ENCODE measurements around the gene PRODH.

PRODH gene, protein sequence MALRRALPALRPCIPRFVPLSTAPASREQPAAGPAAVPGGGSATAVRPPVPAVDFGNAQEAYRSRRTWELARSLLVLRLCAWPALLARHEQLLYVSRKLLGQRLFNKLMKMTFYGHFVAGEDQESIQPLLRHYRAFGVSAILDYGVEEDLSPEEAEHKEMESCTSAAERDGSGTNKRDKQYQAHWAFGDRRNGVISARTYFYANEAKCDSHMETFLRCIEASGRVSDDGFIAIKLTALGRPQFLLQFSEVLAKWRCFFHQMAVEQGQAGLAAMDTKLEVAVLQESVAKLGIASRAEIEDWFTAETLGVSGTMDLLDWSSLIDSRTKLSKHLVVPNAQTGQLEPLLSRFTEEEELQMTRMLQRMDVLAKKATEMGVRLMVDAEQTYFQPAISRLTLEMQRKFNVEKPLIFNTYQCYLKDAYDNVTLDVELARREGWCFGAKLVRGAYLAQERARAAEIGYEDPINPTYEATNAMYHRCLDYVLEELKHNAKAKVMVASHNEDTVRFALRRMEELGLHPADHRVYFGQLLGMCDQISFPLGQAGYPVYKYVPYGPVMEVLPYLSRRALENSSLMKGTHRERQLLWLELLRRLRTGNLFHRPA
- total RNA-seq: 0 reads per million in 9 experiments

DNA sequence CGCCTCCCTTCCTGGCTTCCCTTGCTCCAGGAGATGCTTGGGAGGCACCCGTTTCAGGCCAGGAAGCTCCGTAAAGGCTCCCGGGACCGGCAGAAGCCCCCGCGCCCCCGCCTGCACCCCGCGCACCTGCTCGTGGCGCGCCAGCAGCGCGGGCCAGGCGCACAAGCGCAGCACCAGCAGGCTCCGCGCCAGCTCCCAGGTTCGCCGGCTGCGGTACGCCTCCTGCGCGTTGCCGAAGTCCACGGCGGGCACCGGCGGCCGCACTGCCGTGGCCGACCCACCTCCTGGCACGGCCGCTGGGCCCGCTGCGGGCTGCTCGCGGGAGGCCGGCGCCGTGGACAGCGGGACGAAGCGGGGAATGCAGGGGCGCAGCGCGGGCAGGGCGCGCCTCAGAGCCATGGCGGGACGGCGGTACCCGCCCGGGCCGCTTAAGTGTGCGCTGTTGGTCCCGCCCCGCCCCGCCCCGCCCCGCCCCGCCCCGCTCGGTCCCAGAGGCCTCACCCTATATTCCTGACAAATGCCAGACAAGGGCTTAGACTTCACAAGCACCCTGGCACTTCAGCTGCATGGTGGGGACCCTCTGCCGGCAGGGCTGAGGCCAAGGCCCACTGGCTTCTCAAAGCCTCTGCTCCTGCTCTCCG, at the start of gene PRODH:
Gene PRODH (minus strand): TSS at position 405 of the 641 bp plus-strand sequence. CDS start 6 bp downstream, at position 399.
- Mint-ChIP-seq H3K36me3 (ENCODE audit: insufficient read depth) (no peaks in the 10 kb centered on the region), H3K4me3 (no peak within 1 kb of the TSS), H3K27ac (no peak within 1 kb of the TSS), H3K9me3 (no peaks in the 10 kb centered on the region), H3K27me3 (no peaks in the 10 kb centered on the region), H3K4me1 (ENCODE audit: low read depth in 2 of 2) (no peaks in the 10 kb centered on the region)
- DNase-seq: no peak
- ATAC-seq (replicated peaks): no peak

DNA sequence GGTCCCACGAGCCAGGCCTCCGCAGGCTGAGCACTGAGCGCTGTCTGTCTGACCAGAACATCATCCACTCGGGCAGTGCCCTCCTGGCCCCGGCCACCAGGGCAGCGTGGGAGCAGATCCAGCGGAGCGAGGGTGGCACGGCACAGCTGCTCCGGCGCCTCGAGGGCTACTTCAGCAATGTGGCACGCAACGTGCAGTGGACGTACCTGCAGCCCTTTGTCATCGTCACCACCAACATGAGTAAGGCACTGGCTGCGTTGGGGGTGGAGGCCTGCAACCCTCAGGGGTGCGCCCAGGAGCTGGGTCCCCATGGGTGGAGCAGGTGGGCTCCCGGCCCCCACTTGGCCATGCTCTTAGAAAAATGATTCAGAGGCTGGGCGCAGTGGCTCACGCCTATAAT, 49.7 kb upstream of the PRODH start:
- DNase-seq: no peak
- H3K27me3 Mint-ChIP-seq: peaks cover 17 to 21% of the 10 kb centered on the region in 2 donors
- no peaks in the 10 kb centered on the region for H3K9me3 Mint-ChIP-seq
- H3K4me1 Mint-ChIP-seq (ENCODE audit: low read depth in 2 of 2): no peaks in the 10 kb centered on the region
- no peak overlapping the region for H3K4me3 Mint-ChIP-seq
- H3K36me3 Mint-ChIP-seq (ENCODE audit: insufficient read depth): no peaks in the 10 kb centered on the region
- H3K27ac Mint-ChIP-seq: no peak overlapping the region
- ATAC-seq (replicated peaks): no peak

DNA sequence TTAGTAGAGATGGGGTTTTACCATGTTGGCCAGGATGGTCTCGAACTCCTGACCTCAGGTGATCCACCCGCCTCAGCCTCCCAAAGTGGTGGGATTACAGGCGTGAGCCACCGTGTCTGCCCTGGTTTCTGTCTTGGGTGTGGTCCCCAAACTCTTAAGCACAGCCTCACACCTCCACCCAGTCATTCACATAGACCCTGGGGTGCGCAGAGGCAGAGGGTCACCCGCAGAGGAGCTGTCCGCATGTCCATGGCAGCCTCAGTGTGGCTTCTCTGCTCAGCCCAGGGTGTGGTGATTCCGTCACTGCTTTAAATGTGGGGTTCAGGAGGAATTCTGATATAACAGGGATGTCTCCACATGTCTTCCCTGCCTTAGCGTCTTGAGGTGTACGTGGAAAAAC, 48.5 kb upstream of the PRODH start:
- Mint-ChIP-seq H3K4me3 (no peak overlapping the region), H3K36me3 (ENCODE audit: insufficient read depth) (no peaks in the 10 kb centered on the region), H3K9me3 (no peaks in the 10 kb centered on the region), H3K27ac (no peak overlapping the region), H3K27me3 (peaks cover 5 to 10% of the 10 kb centered on the region in 2 donors), H3K4me1 (ENCODE audit: low read depth in 2 of 2) (no peaks in the 10 kb centered on the region)
- ATAC-seq (replicated peaks): no peak
- DNase-seq: no peak

DNA sequence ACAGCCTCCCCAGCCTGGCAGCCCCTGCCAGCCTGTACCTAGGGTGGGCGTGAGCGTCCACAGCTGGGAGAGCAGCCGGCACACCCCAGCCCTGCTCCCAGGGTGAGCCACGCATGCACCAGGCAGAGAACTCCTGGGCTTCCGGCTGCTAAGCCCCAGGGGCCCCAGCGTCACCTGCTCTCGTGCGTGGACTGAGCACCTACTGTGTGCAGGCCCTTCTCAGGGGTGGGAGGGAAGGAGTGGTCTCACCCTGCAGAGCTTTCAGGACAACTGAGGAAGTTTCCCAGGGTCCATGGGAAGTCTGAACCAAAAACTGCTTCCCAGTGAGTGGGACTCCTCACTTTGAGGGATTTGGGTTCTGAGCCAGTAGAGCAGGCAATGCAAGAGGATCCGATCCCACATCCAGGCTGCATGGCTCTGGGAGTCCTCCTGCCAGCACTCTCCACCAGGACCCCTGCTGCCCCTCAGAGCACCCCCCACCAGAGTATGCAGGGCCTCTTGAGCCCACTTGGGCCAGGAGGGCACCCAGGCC, 47.1 kb upstream of the PRODH start:
- ATAC-seq (replicated peaks): no peak
- H3K9me3 Mint-ChIP-seq: no peaks in the 10 kb centered on the region
- no peak overlapping the region for H3K4me3 Mint-ChIP-seq
- no peaks in the 10 kb centered on the region for H3K4me1 Mint-ChIP-seq (ENCODE audit: low read depth in 2 of 2)
- H3K27ac Mint-ChIP-seq: no peak overlapping the region
- H3K27me3 Mint-ChIP-seq: peaks cover 5 to 18% of the 10 kb centered on the region in 2 donors
- no peak for DNase-seq
- H3K36me3 Mint-ChIP-seq (ENCODE audit: insufficient read depth): no peaks in the 10 kb centered on the region

DNA sequence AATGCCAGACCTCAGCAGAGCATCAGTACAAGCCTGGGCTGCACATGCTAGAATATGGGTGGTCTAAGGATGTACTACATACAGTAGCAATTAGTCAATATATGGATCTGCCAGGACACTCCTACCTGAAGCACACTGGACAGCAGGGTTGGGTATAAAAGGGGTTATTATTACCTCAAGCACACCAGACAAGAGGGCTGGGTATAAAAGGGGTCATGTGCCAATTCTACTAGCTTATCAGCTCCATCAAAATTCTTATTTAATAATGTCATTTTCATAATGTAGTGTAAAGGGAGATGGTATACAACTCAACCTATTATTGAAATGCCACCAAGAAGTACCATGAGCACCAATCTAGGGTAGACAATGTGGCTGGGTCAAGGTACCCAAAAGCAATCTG, 44.7 kb upstream of the PRODH start:
- Mint-ChIP-seq H3K4me1 (ENCODE audit: low read depth in 2 of 2) (no peaks in the 10 kb centered on the region), H3K4me3 (no peak overlapping the region), H3K27ac (no peak overlapping the region), H3K27me3 (peaks cover 12 to 22% of the 10 kb centered on the region in 2 donors), H3K36me3 (ENCODE audit: insufficient read depth) (no peaks in the 10 kb centered on the region), H3K9me3 (no peaks in the 10 kb centered on the region)
- ATAC-seq (replicated peaks) (no peak), DNase-seq (no peak)

DNA sequence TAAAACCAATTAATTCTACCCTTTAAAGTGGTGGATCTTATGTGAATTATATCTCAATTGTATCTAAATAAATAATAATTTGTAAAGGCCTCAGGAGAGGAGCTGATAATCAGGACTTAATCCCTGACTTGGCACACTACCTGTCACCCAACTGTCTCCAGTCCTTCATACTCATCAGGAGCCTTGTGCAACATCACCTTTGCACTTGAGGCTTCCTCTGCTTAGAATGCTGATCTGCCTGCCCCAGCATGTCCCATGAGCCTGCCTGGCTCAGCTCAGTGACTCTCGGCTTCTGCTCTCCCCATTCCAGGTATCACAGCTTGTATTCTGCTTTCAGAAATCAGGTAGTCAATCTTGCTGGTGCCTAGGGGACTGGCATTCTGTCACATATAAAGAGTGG, 43.9 kb upstream of the PRODH start:
- Mint-ChIP-seq H3K9me3 (no peaks in the 10 kb centered on the region), H3K4me1 (ENCODE audit: low read depth in 2 of 2) (no peaks in the 10 kb centered on the region), H3K4me3 (no peak overlapping the region), H3K36me3 (ENCODE audit: insufficient read depth) (no peaks in the 10 kb centered on the region), H3K27me3 (peaks cover 12 to 26% of the 10 kb centered on the region in 2 donors), H3K27ac (no peak overlapping the region)
- no peak for DNase-seq
- no peak for ATAC-seq (replicated peaks)

DNA sequence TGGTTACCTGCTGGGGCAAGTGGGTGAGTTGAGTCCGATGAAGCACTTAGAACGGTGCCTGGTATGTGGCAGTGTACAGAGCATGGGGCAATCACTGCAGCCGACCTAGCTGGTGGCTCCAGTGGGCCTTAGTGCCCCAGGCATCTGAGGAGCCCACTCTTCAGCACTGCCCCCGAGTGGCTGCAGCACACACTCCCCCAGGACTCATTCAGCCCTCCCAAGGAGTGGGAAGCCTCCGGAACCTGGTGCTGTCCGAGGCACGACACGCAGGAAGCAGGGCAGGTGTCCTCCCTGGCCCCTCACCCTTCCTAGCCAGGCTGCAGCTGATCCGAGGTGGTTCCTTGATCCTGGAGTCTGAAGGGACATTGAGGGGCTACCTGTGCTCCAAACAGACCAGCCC, 42.4 kb upstream of the PRODH start:
- Mint-ChIP-seq H3K27me3 (peaks cover 16 to 33% of the 10 kb centered on the region in 2 donors), H3K36me3 (ENCODE audit: insufficient read depth) (no peaks in the 10 kb centered on the region), H3K4me1 (ENCODE audit: low read depth in 2 of 2) (no peaks in the 10 kb centered on the region), H3K9me3 (no peaks in the 10 kb centered on the region), H3K4me3 (no peak overlapping the region), H3K27ac (no peak overlapping the region)
- DNase-seq (no peak), ATAC-seq (replicated peaks) (no peak)

DNA sequence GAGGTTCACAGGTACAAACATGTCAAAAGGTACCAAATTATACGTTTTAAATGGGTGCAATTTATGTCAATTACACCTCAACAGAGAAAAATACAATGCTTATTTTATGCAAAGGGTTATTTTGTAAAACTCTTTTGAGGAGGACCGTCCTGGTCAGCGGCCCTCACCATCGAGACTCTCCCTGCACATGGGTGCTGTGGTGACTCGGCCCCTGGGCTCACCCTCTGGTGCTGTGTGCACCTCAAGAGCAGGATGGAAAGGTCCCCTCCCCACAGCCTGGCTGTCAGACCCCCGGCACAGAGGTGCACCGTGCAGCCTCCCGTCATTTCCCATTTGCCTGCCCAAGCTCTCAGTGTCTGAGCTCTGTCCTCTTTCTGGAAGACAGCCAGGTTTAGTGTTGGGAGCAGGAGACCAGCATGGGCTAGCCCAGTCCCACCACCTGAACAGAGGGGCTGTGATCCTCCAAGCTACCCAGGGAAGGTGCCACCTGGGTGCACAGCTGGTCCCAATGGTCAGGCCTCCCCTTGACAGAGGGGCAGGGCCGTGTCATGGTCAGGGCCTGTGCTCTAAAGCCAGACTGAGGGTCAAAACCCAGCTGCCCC, 41.8 kb upstream of the PRODH start:
- H3K9me3 Mint-ChIP-seq: no peaks in the 10 kb centered on the region
- no peak overlapping the region for H3K27ac Mint-ChIP-seq
- H3K27me3 Mint-ChIP-seq: peaks cover 16 to 36% of the 10 kb centered on the region in 2 donors
- H3K4me1 Mint-ChIP-seq (ENCODE audit: low read depth in 2 of 2): no peaks in the 10 kb centered on the region
- DNase-seq (no peak), ATAC-seq (replicated peaks) (no peak)
- no peak overlapping the region for H3K4me3 Mint-ChIP-seq
- no peaks in the 10 kb centered on the region for H3K36me3 Mint-ChIP-seq (ENCODE audit: insufficient read depth)

DNA sequence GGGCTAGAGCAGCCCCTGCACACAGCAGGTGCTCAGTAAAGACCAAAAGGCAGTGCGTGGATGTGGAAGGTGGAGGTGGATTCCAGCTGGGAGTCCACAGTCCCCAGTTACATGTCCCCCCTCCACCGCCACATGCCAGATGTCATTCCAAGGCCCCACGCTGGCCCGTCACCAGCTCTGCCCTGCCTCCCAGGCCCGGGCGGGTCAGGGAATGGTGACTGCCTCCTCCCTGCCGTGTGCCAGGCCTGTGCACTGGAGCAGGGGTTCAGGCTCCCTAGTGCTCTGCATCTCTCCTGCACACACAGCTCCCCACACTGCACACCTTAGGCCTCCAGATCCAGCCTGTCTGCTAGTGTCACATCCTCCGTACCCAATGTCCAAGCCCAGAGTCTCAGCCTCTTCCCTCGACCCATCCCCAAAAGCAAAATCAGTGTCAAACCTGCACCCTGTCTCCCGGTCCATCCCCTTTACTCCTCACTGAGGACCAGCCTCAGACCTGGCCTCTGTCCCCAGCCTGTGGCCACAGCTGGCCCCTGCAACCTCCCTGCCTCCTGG, 40.2 kb upstream of the PRODH start:
- ATAC-seq (replicated peaks) (no peak), DNase-seq (no peak)
- Mint-ChIP-seq H3K27me3 (peaks cover 20 to 51% of the 10 kb centered on the region in 2 donors), H3K36me3 (ENCODE audit: insufficient read depth) (no peaks in the 10 kb centered on the region), H3K27ac (no peak overlapping the region), H3K4me3 (no peak overlapping the region), H3K9me3 (no peaks in the 10 kb centered on the region), H3K4me1 (ENCODE audit: low read depth in 2 of 2) (no peaks in the 10 kb centered on the region)

DNA sequence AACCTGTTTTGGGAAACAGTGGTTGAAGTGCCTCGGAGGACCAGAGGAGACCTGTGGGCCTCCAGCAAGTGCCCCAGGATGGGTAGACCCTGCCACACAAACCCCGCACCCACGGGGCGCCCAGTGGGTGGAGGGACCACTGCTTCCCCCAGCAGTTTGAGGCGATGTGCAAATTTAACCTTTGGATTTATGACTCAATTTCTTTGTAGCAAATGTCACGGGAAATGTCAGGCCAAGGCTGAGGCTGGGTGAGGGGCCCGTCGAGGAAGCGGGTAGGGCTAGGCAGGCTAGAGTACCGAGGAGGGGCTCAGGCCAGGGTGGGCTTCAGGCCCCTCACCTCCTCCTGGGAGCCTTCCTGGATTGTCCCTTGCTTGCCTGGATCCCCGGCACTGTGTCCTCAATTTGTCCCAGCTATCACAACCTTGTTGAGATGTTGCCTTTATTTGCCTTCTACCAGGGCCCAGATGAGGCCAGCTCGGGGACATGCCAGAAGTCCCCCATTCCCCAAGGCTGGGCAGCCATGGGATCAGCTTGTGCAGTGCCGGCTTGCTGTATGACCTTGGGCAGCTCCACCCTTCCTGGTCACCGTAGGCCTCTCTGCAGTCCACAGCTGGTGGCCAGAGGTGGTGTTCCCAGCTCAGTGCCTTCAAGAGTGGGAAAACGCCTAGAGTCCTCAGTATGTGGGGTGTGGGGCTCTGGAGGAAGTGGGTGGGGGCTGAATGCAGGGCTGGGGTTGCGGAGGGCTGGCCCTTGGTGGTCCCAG, 39.5 kb upstream of the PRODH start:
- Mint-ChIP-seq H3K27ac (no peak overlapping the region), H3K27me3 (peaks cover 20 to 51% of the 10 kb centered on the region in 2 donors), H3K4me3 (no peak overlapping the region), H3K36me3 (ENCODE audit: insufficient read depth) (no peaks in the 10 kb centered on the region), H3K9me3 (no peaks in the 10 kb centered on the region), H3K4me1 (ENCODE audit: low read depth in 2 of 2) (no peaks in the 10 kb centered on the region)
- ATAC-seq (replicated peaks) (no peak), DNase-seq (no peak)

DNA sequence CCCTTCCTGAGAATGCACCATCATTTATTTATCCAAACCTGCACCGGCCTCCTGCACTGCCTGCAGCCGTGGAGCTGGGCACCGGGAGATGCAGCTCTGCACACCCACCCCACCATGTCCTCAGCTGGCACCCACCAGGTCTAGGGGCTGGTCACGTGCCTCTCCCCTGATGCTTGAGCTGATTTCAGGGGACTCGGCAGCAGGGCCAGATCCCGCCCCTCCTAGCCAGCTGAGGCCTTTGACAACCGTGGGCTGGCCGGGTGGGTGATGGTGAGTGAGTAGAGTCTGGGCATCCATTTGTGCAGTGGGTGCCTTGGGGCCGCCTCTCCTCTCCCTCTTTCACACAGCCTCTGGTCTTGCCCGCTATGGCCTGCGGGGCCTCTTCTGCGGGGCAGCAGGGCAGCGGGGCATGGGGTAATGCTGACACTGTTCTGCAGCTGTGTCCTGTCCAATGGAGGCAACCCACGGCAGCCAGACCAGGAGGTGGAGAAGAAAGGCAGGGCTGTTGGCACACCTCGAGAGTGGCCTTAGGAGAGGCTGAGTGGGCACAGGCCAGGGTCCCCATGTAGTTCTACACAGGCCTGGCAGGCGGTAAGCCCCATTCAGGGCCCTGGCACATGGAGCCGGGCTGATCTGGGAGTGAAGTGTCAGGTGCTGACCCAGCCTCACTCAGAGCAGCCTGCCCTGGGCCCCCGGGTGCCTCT, 38.5 kb upstream of the PRODH start:
- Mint-ChIP-seq H3K36me3 (ENCODE audit: insufficient read depth) (no peaks in the 10 kb centered on the region), H3K9me3 (no peaks in the 10 kb centered on the region), H3K27ac (no peak overlapping the region), H3K27me3 (peaks cover 23 to 55% of the 10 kb centered on the region in 2 donors), H3K4me1 (ENCODE audit: low read depth in 2 of 2) (peaks cover 1 to 2% of the 10 kb centered on the region in 2 donors), H3K4me3 (no peak overlapping the region)
- no peak for ATAC-seq (replicated peaks)
- no peak for DNase-seq

DNA sequence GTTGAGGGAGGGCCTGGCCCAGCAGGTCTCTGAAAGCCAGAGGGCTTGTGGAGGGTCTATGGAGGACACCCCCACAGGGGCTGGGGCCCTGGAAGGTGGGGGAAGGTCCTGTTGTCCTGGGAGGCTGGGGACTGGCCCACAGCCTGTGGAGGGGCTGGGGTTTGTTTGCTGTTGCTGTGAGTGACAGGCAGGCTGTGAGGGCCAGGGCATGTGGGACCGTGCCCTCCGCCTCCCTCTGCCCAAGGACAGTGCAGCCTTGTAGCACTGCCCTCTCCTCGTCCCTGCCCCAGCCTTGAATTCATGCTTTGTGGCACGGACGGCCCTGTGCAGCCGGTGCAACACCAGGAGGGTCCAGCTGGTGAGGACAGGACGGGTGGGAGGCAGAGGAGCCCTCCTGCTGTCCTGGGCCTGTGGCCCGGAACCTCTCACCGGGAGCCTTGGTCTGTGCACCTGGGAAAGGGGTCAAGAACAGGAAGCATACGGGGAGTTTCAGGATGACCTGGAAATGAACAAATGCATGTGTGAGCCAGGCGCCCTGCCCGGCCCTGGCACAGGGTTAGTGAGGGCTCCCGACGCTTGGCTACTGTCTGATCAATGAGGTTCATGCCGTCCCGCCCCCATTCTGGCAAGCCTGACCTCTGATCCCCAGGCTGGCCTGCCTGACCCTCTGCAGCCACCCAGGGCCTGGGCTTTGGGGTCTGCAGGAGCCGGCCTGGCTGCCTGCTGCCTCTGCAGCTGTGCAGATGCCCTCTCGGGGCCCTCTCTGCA, 37.4 kb upstream of the PRODH start:
- Mint-ChIP-seq H3K4me1 (ENCODE audit: low read depth in 2 of 2) (peaks cover 3 to 5% of the 10 kb centered on the region in 2 donors), H3K36me3 (ENCODE audit: insufficient read depth) (no peaks in the 10 kb centered on the region), H3K27ac (no peak overlapping the region), H3K9me3 (no peaks in the 10 kb centered on the region), H3K4me3 (no peak overlapping the region), H3K27me3 (peaks cover 32 to 58% of the 10 kb centered on the region in 2 donors)
- no peak for DNase-seq
- ATAC-seq (replicated peaks): no peak
